Measurements from ENCODE around the gene ITIH4. TPM values are rescaled to one million over a fixed set of nuclear protein-coding genes. Genes with fewer than 3 reads are reported as not detected.

Gene ITIH4
- total and polyA plus RNA-seq, 10 of the 15 experiments (the other 5 are each of a cell fraction or from before 2014, with no cell fraction given) = 0.64 to 4.1 (median 1.3) TPM

DNA sequence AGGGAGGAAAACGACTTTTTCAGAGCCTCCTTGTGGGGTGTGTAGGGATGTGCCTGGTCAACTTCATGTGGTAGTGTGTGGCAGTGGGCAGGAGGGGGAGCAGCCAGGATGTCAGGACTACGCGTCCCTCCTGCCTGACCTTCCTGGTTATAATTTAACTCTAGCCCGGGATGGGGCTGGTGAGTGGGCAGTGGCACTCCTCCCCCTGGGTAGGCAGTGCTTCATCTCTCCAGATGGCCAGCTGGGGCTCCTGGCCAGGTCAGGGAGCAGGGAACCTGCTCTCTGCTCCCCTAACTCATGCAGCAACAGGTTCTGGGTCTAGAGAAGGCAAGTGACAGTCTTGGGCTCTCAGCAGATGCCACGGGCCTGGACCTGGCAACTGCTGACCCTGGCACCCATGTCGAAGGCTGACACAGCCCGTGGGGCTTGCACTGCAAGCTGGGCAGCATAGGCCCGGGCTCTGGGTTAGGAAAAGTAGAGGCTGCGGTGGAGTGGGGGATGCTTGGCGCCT is 2.6 kb downstream of the ITIH4 start:
- Histone ChIP-seq H3K27ac (ENCODE audit: control insufficient read depth, insufficient read depth) (no peak overlapping the region), H3K4me1 (ENCODE audit: control insufficient read depth, insufficient read depth, low read length) (no peaks in the 10 kb centered on the region), H2AFZ (ENCODE audit: control insufficient read depth, low read depth, low read length) (no peak overlapping the region), H3K36me3 (ENCODE audit: control insufficient read depth in 2 of 2, insufficient read depth in 2 of 2, low read length in 1 of 2) (no peaks in the 10 kb centered on the region; a peak in 1 of 4 replicates), H4K20me1 (ENCODE audit: control insufficient read depth, insufficient read depth) (no peaks in the 10 kb centered on the region), H3K27me3 (replicated peaks in 1 of 2; ENCODE audit: control insufficient read depth in 2 of 2, insufficient read depth in 2 of 2, low read length in 1 of 2) (no peaks in the 10 kb centered on the region), H3K9ac (ENCODE audit: control insufficient read depth, insufficient read depth, low read length) (no peak overlapping the region), H3K79me2 (ENCODE audit: control insufficient read depth, insufficient read depth, low read length) (no peaks in the 10 kb centered on the region), H3K4me2 (ENCODE audit: control insufficient read depth, insufficient read depth) (no peak overlapping the region), H3K4me3 (no peak overlapping the region), H3K9me3 (replicated peaks; ENCODE audit: control insufficient read depth, insufficient read depth, low read length) (no peaks in the 10 kb centered on the region)
- no peak; the same call in 2 of the 3 replicates for ATAC-seq
- ChIA-PET SMC1A (ENCODE audit: uncharacterized antibody, unreplicated experiment) (no interaction called here), CTCF (interaction anchor here (1.0 kb wide), 1 partner anchor 107 kb away, joined by 3 read pairs; no protein-coding TSS in a partner anchor), RAD21 (ENCODE audit: unreplicated experiment) (no interaction called here), POLR2A (no interaction called here)
- TF ChIP-seq, protein P1, sequence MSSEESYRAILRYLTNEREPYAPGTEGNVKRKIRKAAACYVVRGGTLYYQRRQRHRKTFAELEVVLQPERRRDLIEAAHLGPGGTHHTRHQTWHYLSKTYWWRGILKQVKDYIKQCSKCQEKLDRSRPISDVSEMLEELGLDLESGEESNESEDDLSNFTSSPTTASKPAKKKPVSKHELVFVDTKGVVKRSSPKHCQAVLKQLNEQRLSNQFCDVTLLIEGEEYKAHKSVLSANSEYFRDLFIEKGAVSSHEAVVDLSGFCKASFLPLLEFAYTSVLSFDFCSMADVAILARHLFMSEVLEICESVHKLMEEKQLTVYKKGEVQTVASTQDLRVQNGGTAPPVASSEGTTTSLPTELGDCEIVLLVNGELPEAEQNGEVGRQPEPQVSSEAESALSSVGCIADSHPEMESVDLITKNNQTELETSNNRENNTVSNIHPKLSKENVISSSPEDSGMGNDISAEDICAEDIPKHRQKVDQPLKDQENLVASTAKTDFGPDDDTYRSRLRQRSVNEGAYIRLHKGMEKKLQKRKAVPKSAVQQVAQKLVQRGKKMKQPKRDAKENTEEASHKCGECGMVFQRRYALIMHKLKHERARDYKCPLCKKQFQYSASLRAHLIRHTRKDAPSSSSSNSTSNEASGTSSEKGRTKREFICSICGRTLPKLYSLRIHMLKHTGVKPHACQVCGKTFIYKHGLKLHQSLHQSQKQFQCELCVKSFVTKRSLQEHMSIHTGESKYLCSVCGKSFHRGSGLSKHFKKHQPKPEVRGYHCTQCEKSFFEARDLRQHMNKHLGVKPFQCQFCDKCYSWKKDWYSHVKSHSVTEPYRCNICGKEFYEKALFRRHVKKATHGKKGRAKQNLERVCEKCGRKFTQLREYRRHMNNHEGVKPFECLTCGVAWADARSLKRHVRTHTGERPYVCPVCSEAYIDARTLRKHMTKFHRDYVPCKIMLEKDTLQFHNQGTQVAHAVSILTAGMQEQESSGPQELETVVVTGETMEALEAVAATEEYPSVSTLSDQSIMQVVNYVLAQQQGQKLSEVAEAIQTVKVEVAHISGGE (CRISPR knock-in tag; IDR thresholded peaks at IDR 0.05) = no peak
- TF ChIP-seq YY1 (IDR thresholded peaks at IDR 0.05; ENCODE audit: low read depth, low read length) (no peak), RCOR1 (conservative IDR thresholded peaks at IDR 0.05; ENCODE audit: low read depth, low read length) (no peak), SMARCA5 (IDR thresholded peaks at IDR 0.05) (no peak), SMAD5 (IDR thresholded peaks at IDR 0.05; ENCODE audit: low read depth) (no peak), SP1 (IDR thresholded peaks at IDR 0.05; ENCODE audit: low read depth, low read length) (no peak), TCF7 (IDR thresholded peaks at IDR 0.05; ENCODE audit: borderline replicate concordance) (no peak), ZNF384 (IDR thresholded peaks at IDR 0.05; ENCODE audit: borderline replicate concordance, low read depth, low read length) (no peak), RELA (IDR thresholded peaks at IDR 0.05; ENCODE audit: borderline replicate concordance, partially characterized antibody) (no peak), HDAC2 (IDR thresholded peaks at IDR 0.05) (no peak)
- TF ChIP-seq, protein P2, sequence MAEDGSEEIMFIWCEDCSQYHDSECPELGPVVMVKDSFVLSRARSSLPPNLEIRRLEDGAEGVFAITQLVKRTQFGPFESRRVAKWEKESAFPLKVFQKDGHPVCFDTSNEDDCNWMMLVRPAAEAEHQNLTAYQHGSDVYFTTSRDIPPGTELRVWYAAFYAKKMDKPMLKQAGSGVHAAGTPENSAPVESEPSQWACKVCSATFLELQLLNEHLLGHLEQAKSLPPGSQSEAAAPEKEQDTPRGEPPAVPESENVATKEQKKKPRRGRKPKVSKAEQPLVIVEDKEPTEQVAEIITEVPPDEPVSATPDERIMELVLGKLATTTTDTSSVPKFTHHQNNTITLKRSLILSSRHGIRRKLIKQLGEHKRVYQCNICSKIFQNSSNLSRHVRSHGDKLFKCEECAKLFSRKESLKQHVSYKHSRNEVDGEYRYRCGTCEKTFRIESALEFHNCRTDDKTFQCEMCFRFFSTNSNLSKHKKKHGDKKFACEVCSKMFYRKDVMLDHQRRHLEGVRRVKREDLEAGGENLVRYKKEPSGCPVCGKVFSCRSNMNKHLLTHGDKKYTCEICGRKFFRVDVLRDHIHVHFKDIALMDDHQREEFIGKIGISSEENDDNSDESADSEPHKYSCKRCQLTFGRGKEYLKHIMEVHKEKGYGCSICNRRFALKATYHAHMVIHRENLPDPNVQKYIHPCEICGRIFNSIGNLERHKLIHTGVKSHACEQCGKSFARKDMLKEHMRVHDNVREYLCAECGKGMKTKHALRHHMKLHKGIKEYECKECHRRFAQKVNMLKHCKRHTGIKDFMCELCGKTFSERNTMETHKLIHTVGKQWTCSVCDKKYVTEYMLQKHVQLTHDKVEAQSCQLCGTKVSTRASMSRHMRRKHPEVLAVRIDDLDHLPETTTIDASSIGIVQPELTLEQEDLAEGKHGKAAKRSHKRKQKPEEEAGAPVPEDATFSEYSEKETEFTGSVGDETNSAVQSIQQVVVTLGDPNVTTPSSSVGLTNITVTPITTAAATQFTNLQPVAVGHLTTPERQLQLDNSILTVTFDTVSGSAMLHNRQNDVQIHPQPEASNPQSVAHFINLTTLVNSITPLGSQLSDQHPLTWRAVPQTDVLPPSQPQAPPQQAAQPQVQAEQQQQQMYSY (CRISPR knock-in tag; IDR thresholded peaks at IDR 0.05) = no peak
- TF ChIP-seq, protein P3, sequence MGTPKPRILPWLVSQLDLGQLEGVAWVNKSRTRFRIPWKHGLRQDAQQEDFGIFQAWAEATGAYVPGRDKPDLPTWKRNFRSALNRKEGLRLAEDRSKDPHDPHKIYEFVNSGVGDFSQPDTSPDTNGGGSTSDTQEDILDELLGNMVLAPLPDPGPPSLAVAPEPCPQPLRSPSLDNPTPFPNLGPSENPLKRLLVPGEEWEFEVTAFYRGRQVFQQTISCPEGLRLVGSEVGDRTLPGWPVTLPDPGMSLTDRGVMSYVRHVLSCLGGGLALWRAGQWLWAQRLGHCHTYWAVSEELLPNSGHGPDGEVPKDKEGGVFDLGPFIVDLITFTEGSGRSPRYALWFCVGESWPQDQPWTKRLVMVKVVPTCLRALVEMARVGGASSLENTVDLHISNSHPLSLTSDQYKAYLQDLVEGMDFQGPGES (IDR thresholded peaks at IDR 0.05) = no peak
- intact Hi-C loops (cut with micrococcal nuclease; ENCODE audit: unreplicated experiment) = no loop called here
- 50% methylated on average over 10 of the region's 10 CpGs for WGBS (ENCODE audit: insufficient coverage, insufficient replicate concordance, low lambda C conversion rate, missing lambda C conversion rate)
- no TSS peak for BruUV-seq (replicated peaks)
- FAIRE-seq = no peak
- in situ Hi-C loops (cut with MboI) = no loop called here
- no peak for DNase-seq (ENCODE audit: low read depth, low spot score)

All from GM12878 (cell line).